Left ventricle myocardium inferior (tissue), 1 donor: Measurements from ENCODE around the gene UNC45A. TPM values are rescaled to one million over a fixed set of nuclear protein-coding genes. Genes with fewer than 3 reads are reported as not detected.
A peak's percentile ranks its signal among the peaks of the same experiment; 100 is the strongest.

Experiments used
- DNase-seq: peaks from one replicate; pipeline ENCODE4 v3.0.0-alpha.2; 2020
- H3K27ac ChIP-seq: fragments of 200-600 bp; replicated peaks from 2 replicates; pipeline ENCODE4 v1.8.0; 2021
- H3K27me3 ChIP-seq: fragments of 200-600 bp; 2 replicates; pipeline ENCODE4 v1.8.0; 2021; ENCODE audit warnings: low read depth
- H3K36me3 ChIP-seq: fragments of 200-600 bp; 2 replicates; pipeline ENCODE4 v1.8.0; 2021
- H3K4me1 ChIP-seq: fragments of 200-600 bp; 2 replicates; pipeline ENCODE4 v1.8.0; 2021
- H3K4me3 ChIP-seq: fragments of 200-600 bp; 2 replicates; pipeline ENCODE4 v1.8.0; 2021; ENCODE audit warnings: mild to moderate bottlenecking, moderate library complexity
- H3K9me3 ChIP-seq: fragments of 200-600 bp; replicated peaks from 2 replicates; pipeline ENCODE4 v1.8.0; 2021
- CTCF ChIP-seq: fragments of 200-600 bp; IDR thresholded peaks from 2 replicates; pipeline ENCODE4 v1.8.0; 2021; ENCODE audit warnings: antibody characterized with exemption, mild to moderate bottlenecking, borderline replicate concordance
- intact Hi-C: fragments of 100-400 bp; cut with micrococcal nuclease; formaldehyde crosslinking; loops from one replicate; pipeline ENCODE4 v1.11.0; 2022
- total RNA-seq: library from RNA; stranded (reverse); fragmentation: NEBNext Ultra II Directional; extraction: Animal tissue kit (Norgen Biotek cat#: 25700); gene quantifications from one replicate; pipeline ENCODE4 v1.2.1, GENCODE V29; 2021
- donor health status: DM: no; HTN: yes; CAD: no; lungs with severe emphysema.

The UNC45A gene
- total RNA-seq, 1 donor from 2014 or later = 21.9 TPM

DNA sequence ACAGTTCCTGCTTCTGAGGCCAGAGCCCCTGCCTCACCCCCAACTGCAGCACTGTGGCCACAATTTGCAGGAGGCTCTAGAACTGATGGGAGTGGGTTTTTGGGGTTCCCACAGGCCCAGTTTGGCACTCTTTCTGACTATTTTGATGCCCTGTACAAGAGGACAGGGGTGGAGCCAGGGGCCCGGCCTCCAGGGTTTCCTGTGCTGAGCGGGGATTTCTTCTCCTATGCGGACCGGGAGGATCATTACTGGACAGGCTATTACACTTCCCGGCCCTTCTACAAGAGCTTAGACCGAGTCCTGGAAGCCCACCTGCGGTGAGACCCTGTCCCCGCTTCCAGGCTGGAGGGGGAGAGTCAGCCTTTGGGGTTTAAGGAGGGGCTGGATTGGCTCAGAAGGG is 25.1 kb upstream of the UNC45A start:
- H3K27ac ChIP-seq = peak overlapping the region; percentile 86
- intact Hi-C loops = no loop called here
- H3K27me3 ChIP-seq = no peaks in the 10 kb centered on the region
- no peak for TF ChIP-seq CTCF
- peaks cover 58% of the 10 kb centered on the region for H3K4me1 ChIP-seq
- no peak overlapping the region for H3K4me3 ChIP-seq
- no peak for DNase-seq
- peaks cover 94% of the 10 kb centered on the region for H3K36me3 ChIP-seq
- no peaks in the 10 kb centered on the region for H3K9me3 ChIP-seq

- no peaks in the 10 kb centered on the region for H3K9me3 ChIP-seq
- DNase-seq = no peak
- peaks cover 58% of the 10 kb centered on the region for H3K4me1 ChIP-seq
- H3K27ac ChIP-seq = peak overlapping the region; percentile 86
- peaks cover 94% of the 10 kb centered on the region for H3K36me3 ChIP-seq
- no peaks in the 10 kb centered on the region for H3K27me3 ChIP-seq
- H3K4me3 ChIP-seq = no peak overlapping the region
- no peak for TF ChIP-seq CTCF
- intact Hi-C loops = no loop called here
These were observed 24.4 kb upstream of the UNC45A start for GRCh38 chr15:90910441-90911301.

DNA sequence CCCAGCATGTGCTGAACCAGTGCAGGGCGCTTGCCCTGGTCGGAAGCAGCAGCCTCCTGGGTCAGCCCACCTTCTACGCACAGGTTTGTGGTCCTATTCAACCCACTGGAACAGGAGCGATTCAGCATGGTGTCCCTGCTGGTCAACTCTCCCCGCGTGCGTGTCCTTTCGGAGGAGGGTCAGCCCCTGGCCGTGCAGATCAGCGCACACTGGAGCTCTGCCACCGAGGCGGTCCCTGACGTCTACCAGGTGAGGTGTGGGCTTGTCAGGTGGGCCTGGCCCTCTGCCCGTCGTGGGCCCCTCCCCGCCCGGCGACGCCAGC is 23.8 kb upstream of the UNC45A start:
- no peak for TF ChIP-seq CTCF
- no peak overlapping the region for H3K4me3 ChIP-seq
- H3K27ac ChIP-seq = no peak overlapping the region
- no peak for DNase-seq
- peaks cover 94% of the 10 kb centered on the region for H3K36me3 ChIP-seq
- H3K27me3 ChIP-seq = no peaks in the 10 kb centered on the region
- intact Hi-C loops = no loop called here
- H3K4me1 ChIP-seq = peaks cover 58% of the 10 kb centered on the region
- H3K9me3 ChIP-seq = no peaks in the 10 kb centered on the region

DNA sequence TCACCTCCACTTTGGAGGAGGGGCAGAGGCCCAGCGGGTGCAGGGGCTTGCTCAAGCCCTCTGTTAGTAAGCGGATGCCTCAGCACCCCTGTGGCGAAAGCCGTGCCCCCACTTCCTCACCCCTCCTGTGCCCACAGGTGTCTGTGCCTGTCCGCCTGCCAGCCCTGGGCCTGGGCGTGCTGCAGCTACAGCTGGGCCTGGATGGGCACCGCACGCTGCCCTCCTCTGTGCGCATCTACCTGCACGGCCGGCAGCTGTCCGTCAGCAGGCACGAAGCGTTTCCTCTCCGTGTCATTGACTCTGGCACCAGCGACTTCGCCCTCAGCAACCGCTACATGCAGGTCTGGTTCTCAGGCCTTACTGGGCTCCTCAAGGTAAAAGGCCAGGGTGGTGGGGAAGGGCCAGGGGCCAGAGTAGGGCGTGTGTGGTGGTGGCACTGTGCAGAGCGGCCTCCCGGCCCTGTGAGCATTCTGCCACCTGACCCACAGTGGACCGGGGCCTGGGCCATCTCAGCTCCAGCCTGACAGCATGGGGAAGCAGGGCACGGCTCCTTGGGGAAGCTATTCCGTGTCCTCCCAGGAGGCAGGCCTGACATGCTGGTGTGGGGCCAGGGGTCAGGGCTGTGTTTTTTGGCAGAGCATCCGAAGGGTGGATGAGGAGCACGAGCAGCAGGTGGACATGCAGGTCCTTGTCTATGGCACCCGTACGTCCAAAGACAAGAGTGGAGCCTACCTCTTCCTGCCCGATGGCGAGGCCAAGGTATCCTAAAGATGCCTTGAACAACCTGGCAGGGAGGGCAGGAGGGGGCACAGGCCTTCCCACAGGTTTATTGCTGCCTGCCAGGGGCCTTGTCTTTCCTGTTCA is 22.9 kb upstream of the UNC45A start:
- Histone ChIP-seq H3K4me1 (peaks cover 58% of the 10 kb centered on the region), H3K27ac (no peak overlapping the region), H3K27me3 (no peaks in the 10 kb centered on the region), H3K9me3 (no peaks in the 10 kb centered on the region), H3K36me3 (peaks cover 93% of the 10 kb centered on the region), H3K4me3 (no peak overlapping the region)
- no peak for DNase-seq
- TF ChIP-seq CTCF = no peak
- intact Hi-C loops = no loop called here

DNA sequence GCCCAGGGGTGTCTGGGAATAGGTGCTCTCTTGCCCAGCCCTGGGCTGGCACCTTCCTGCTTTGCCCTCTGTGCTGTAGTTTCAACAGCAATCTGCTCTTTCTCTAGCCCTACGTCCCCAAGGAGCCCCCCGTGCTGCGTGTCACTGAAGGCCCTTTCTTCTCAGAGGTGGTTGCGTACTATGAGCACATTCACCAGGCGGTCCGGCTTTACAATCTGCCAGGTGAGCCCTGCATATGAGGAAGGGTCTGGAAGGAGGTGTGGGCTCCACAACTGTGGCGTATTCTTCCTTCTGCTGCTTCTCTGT is 22.4 kb upstream of the UNC45A start:
- Histone ChIP-seq H3K27me3 (no peaks in the 10 kb centered on the region), H3K9me3 (no peaks in the 10 kb centered on the region), H3K27ac (no peak overlapping the region), H3K36me3 (peaks cover 93% of the 10 kb centered on the region), H3K4me3 (no peak overlapping the region), H3K4me1 (peaks cover 58% of the 10 kb centered on the region)
- no peak for DNase-seq
- TF ChIP-seq CTCF = no peak
- intact Hi-C loops = no loop called here
